Measurements from ENCODE around the gene CTNNA2. TPM values are rescaled to one million over a fixed set of nuclear protein-coding genes. Genes with fewer than 3 reads are reported as not detected.

CTNNA2 gene
- polyA plus RNA-seq, 1 of the 3 experiments (the other 2 are of a cell fraction), result 0.30 TPM

DNA sequence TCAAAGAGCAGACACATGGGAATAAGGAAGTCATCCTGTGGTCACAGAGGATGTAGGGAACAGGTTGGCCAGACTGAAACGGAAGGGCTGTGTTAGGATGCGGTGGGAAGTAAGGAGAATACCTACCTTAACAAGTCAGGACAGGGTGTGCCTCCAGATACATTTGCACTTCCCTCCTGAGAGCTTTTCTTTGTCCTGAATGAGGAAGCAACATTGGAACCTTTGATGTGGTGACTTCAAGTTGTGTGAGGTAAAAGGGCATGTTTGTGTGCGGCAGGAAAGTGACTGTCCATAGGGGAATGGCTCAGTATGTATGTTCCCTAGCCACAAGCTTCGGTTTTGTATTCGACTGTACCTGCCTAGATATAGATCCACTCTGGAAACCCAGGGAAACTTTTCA, 816.6 kb downstream of the CTNNA2 start:
- no peaks in the 10 kb centered on the region for H3K9me2 ChIP-seq
- H3K36me3 ChIP-seq (replicated peaks in 1 of 2; ENCODE audit: control insufficient read depth in 1 of 2, insufficient read depth in 2 of 2, low read length in 1 of 2), result no peaks in the 10 kb centered on the region
- H3F3A ChIP-seq (replicated peaks; ENCODE audit: insufficient read depth), result no peaks in the 10 kb centered on the region
- ChIA-PET CTCF (interaction anchor here (1.0 to 1.7 kb wide), 4 partner anchors 11 to 171 kb away, joined by 3 to 11 read pairs (median 4); no protein-coding TSS in a partner anchor), POLR2A (no interaction called here)
- peaks cover 0 to 9% of the 10 kb centered on the region in 2 experiments; a peak in 2 of 4 replicates for H3K4me1 ChIP-seq (ENCODE audit: control insufficient read depth in 1 of 2, insufficient read depth in 2 of 2, low read depth in 1 of 2, low read length in 1 of 2)
- no peak for DNase-seq
- 67% methylated on average over 5 of the region's 5 CpGs for WGBS (ENCODE audit: low lambda C conversion rate)
- H2AFZ ChIP-seq (ENCODE audit: low read depth), result no peak overlapping the region
- no peaks in the 10 kb centered on the region for H3K9me3 ChIP-seq
- no peak overlapping the region for H3K4me3 ChIP-seq (ENCODE audit: low read depth in 2 of 2, low read length in 1 of 2)
- H4K20me1 ChIP-seq (ENCODE audit: insufficient read depth), result no peaks in the 10 kb centered on the region
- TF ChIP-seq, protein P1, sequence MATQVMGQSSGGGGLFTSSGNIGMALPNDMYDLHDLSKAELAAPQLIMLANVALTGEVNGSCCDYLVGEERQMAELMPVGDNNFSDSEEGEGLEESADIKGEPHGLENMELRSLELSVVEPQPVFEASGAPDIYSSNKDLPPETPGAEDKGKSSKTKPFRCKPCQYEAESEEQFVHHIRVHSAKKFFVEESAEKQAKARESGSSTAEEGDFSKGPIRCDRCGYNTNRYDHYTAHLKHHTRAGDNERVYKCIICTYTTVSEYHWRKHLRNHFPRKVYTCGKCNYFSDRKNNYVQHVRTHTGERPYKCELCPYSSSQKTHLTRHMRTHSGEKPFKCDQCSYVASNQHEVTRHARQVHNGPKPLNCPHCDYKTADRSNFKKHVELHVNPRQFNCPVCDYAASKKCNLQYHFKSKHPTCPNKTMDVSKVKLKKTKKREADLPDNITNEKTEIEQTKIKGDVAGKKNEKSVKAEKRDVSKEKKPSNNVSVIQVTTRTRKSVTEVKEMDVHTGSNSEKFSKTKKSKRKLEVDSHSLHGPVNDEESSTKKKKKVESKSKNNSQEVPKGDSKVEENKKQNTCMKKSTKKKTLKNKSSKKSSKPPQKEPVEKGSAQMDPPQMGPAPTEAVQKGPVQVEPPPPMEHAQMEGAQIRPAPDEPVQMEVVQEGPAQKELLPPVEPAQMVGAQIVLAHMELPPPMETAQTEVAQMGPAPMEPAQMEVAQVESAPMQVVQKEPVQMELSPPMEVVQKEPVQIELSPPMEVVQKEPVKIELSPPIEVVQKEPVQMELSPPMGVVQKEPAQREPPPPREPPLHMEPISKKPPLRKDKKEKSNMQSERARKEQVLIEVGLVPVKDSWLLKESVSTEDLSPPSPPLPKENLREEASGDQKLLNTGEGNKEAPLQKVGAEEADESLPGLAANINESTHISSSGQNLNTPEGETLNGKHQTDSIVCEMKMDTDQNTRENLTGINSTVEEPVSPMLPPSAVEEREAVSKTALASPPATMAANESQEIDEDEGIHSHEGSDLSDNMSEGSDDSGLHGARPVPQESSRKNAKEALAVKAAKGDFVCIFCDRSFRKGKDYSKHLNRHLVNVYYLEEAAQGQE (IDR thresholded peaks at IDR 0.05; ENCODE audit: low read depth, low read length), result no peak
- TF ChIP-seq TEAD4 (IDR thresholded peaks at IDR 0.05; ENCODE audit: borderline replicate concordance, insufficient read depth) (no peak), FOSL2 (IDR thresholded peaks at IDR 0.05; ENCODE audit: borderline replicate concordance, low read depth) (no peak), SIN3A (IDR thresholded peaks at IDR 0.05; ENCODE audit: borderline replicate concordance, low read depth, low read length) (no peak), YY1 (IDR thresholded peaks at IDR 0.05; ENCODE audit: low read depth) (no peak), EZH2phosphoT487 (IDR thresholded peaks at IDR 0.05; ENCODE audit: borderline replicate concordance, low read depth) (no peak), NRF1 (IDR thresholded peaks at IDR 0.05; ENCODE audit: low read depth, low read length) (no peak), NFIC (IDR thresholded peaks at IDR 0.05; ENCODE audit: borderline replicate concordance) (no peak), FOXM1 (IDR thresholded peaks at IDR 0.05; ENCODE audit: low read depth) (no peak), RCOR1 (IDR thresholded peaks at IDR 0.05; ENCODE audit: low read length) (no peak), RAD21 (IDR thresholded peaks at IDR 0.05; ENCODE audit: low read length) (no peak)
- TF ChIP-seq, protein P2, sequence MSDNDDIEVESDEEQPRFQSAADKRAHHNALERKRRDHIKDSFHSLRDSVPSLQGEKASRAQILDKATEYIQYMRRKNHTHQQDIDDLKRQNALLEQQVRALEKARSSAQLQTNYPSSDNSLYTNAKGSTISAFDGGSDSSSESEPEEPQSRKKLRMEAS (IDR thresholded peaks at IDR 0.05; ENCODE audit: low read depth), result no peak
- TF ChIP-seq, protein P3, sequence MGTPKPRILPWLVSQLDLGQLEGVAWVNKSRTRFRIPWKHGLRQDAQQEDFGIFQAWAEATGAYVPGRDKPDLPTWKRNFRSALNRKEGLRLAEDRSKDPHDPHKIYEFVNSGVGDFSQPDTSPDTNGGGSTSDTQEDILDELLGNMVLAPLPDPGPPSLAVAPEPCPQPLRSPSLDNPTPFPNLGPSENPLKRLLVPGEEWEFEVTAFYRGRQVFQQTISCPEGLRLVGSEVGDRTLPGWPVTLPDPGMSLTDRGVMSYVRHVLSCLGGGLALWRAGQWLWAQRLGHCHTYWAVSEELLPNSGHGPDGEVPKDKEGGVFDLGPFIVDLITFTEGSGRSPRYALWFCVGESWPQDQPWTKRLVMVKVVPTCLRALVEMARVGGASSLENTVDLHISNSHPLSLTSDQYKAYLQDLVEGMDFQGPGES (IDR thresholded peaks at IDR 0.05; ENCODE audit: low read depth, low read length), result no peak
- no peak overlapping the region for H3K9ac ChIP-seq
- no peak overlapping the region for H3K4me2 ChIP-seq
- H3K27me3 ChIP-seq (ENCODE audit: insufficient read depth), result no peaks in the 10 kb centered on the region
- H3K27ac ChIP-seq (ENCODE audit: low read depth in 2 of 2, low read length in 1 of 2), result no peak overlapping the region
- H3K79me2 ChIP-seq (ENCODE audit: insufficient read depth), result no peaks in the 10 kb centered on the region

All from SK-N-SH (cell line).